Fibroblast of the conjunctiva (primary cell): ENCODE results near the gene GALNT11.
"Not testable (repeated sequence)": the region's sequence is repeated elsewhere in the genome, so short reads cannot be mapped to it uniquely, and the experiment has no call there.

Experiments
- DNase-seq: peaks from one replicate; pipeline ENCODE4 v3.0.0-alpha.2; 2010; ENCODE audit warnings: low read depth

The GALNT11 gene

GRCh38 chr7:152025077-152025936, at the start of gene GALNT11:
GALNT11 (plus strand) TSS chr7:152025674; CDS start chr7:152094228, 68,554 bp downstream.
- peak; percentile 53 for DNase-seq

DNA sequence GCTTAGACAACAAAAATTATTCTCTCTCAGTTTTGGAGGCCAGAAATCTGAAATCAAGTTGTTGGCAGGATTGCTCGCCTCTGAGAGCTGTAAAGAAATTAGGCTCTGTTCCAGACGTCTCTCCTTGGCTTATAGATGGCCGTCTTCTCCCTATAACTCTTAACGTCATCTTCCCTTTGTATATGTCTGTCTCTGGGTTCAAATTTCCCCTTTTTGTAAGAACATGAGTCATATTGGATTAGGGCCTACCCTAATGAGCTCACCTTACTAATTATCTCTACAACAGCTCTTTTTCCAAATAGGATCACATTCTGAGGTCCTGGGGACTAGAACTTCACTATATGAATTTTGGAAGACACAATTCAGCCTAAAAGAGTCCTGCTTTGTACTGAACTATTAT, 46.9 kb upstream of the GALNT11 start:
- no peak for DNase-seq

DNA sequence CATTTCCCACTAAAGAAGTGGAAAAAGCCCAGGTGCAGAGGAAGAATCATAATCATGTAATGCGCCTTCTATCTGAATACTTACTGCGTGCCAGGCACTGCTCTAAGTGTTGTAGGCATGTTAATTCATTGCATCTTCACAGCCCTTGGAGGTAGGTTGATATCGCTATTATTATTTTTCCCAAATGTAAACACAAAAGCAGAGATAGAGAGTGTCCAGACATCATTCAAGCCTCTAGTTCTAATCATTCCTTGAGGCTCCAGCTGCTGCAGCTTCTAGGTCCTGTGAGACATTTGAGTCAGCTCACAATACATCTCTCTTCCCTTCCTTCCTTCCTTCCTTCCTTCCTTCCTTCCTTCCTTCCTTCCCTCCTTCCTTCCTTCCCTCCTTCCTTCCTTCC, 44.3 kb upstream of the GALNT11 start:
- no peak for DNase-seq

- DNase-seq = no peak
Observed at GRCh38 chr7:151982806-151983205, 42.7 kb upstream of the GALNT11 start.

GRCh38 chr7:151984612-151985011, 40.9 kb upstream of the GALNT11 start:
- DNase-seq = no peak

- DNase-seq = no peak
Observed at GRCh38 chr7:151987748-151988529, 37.5 kb upstream of the GALNT11 start.

DNA sequence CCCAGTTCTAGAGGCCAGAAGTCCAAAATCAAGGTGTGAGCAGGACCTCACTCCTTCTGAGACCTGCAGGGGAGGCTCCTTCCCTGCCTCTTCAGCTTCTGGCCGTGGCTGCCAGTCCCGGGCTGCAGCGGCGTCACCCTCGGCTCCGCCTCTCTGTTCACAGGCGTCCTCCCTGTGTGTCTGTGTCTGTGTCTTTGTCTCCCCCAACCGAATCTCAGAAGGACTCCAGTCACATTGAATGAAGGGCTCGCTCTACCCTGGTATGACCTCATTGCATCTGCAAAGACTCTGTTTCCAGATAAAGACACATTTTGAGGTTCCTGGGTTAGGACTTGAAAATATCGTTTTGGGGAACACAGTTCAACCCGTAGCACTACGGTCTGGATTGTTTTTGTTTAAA, 33.1 kb upstream of the GALNT11 start:
- DNase-seq = peak; percentile 12

- no peak for DNase-seq
Observed at GRCh38 chr7:151993977-151994676, 31.3 kb upstream of the GALNT11 start.

DNA sequence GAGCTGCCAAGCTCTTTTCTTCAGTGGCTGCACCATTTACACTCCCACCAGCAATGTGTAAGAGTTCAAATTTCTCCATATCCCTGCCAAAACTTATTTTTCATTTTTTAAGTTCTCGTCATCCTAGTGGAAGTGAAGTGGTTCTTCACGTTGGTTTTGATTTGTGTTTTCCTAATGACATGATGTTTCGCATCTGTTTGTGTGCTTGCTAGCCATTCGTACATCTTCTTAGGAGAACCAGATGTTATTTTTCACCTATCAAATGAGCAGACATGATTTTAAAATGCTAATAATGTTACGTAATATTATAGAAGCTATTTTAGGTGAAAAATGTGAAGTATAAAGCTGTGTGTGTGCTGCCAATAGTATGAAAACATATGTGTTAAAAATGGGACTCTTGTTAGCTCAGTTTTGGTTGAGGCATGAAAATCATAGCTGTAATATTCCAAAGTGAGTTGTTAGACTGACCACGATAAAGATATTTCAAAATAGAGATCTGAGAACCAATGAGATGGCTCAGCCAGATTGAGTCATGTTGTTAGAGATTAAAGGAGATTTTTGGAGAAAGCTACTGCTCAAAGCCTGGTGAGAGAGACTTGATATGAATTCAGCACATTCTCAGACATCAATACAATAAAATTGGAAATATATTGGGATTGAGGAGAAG, 25.9 kb upstream of the GALNT11 start:
- DNase-seq = no peak

DNA sequence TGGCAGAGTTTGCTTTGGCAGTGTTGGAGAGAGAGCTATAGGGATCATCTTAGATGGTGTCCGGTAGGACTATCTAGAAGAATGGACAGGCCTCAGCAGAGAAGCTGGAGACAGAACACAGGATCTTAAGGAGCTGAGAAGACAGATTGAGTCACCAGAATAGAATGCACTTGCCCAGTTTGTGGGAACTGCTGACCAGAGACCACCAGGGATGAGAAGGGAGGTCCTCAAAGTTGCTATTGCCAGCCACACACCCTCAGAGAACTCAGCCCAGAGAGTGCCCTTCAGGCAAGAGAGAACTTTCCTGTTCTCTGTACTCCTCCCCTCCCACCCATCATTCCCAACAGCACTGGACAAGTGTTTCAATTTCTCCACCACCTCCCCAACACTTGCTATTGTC, 25.3 kb upstream of the GALNT11 start:
- DNase-seq = no peak

DNA sequence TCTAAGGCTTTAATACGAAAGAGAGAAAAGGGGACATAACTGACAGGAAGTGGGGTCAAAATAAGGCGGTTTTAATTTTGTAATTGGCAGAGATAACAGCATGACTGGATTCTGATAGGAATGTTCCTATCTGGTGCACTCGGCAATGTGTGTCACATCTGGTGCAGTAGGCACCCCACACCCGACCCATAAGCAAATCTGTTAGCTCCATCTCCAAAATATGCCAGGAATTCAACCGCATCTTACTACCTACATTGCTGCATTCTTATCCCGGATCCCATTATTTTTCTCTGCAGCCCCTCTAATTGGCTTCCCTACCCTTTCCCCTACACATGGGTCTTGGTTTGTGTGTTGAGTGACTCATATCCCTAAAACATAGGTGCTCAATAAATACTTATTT, 19.1 kb upstream of the GALNT11 start:
- no peak for DNase-seq

- no peak for DNase-seq
Observed at GRCh38 chr7:152011860-152012259, 13.6 kb upstream of the GALNT11 start.

DNA sequence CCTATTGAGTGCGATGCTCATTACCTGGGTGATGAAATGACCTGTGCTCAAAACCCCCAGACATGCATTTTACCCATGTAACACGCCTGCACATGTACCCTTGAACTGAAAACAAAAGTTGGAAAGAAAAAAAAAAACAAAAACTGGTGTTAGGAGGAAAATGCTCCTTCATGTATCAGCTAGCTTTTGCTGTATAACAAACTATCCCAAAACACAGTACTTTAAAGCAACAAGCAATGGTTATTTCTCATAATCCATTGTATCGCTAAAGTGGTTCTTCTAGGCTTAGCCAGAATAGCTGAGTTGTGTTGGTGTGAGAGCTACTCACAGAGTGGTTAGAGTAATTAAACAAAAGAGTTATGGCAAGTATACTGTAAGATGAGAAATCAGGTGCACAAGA, 12.2 kb upstream of the GALNT11 start:
- no peak for DNase-seq

- DNase-seq = no peak
Observed at GRCh38 chr7:152013974-152014373, 11.5 kb upstream of the GALNT11 start.

DNA sequence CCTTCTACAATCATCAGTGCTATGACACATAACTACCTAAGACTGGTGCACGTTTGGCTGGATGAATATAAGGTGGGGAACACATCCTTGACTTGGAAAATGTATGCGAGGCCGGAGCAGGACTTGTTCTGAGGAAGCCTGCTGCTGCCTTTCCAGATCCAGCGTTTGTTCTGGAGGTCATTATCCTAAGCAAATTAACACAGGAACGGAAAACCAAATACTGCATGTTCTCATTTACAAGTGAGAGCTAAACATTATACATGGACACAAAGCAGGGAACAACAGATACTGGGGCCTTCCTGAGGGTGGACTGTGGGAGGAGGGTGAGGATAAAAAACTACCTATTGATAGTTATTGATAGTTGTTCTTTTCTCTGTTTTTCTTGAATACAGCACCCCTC, 10.8 kb upstream of the GALNT11 start:
- DNase-seq = no peak

- no peak for DNase-seq
Observed at GRCh38 chr7:152015600-152015999, 9.9 kb upstream of the GALNT11 start.

- DNase-seq = no peak
Observed at GRCh38 chr7:152016947-152017346, 8.5 kb upstream of the GALNT11 start.

DNA sequence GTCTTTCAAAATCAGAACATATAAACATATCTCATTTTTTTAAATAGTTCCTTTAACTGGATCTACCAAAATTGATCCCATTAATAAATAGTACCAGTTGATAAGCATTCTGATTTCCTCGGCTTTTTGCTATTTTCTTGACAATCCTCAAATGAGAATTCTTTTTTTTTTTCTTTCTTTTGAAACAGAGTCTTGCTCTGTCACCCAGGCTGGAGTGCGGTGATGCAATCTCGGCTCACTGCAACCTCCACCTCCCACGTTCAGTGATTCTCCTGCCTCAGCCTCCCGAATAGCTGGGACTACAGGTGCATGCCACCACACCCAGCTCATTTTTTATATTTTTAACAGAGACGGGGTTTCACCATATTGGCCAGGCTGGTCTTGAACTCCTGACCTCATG, 7.8 kb upstream of the GALNT11 start:
- not testable (repeated sequence) for DNase-seq

- not testable (repeated sequence) for DNase-seq
Observed at GRCh38 chr7:152021740-152022139, 3.7 kb upstream of the GALNT11 start.

DNA sequence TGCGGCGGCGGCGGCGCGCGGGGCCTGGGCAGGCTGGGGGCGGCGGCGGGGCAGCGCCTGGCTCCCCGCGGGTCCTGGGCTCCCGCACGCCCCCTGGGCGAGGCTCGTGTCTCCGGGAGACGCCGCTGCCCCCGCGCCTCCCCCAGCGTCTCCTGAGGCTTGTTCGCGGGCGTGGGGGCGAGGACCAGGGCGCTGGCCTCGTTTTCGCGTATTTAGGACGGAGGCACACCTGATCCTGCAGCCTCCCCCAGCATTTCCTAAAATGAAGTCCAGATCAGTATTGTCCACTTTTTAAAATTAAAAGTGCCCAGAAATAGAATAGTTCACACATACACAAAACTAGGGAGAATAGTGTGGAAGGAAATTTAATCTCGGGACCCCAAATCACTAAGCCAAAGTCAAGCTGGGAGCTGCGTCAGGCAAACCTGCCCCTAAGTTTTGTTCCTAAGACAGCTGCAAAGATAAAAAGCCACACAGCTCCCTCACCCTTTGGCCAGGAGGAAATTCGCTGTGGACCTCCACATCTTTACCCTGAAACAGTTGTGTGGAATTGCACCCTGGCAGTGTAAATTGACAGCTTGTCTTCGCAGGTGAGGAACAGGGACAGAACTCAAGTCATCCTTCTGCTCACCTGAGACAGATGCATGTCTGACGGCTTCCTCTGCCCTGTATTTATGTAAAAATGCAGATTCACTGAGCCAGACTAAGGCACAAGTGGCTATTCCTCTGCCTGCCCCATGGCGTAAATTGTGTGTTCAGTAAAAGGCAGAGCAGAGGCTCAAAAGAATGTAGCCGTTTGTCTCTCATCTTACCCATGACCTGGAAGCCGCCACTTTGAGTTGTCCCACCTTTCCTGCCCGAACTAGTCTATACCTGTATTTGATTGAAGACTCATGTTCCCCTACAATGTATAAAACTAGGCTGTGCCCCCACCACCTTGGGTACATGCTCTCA, 740 bp downstream of the GALNT11 start:
- DNase-seq = no peak
